HPDE6-E6E7 (cell line): ENCODE measurements around the gene PRSS27.

ENCODE experiments used
- DNase-seq: peaks from one replicate; pipeline ENCODE4 v3.0.0; 2011; ENCODE audit warnings: missing footprints; ENCODE audit errors: extremely low spot score

The PRSS27 gene

GRCh38 chr16:2708955-2709587 is 11.0 kb downstream of the PRSS27 start:
- DNase-seq, result no peak

- DNase-seq, result no peak
Observed at GRCh38 chr16:2708290-2708639, 11.8 kb downstream of the PRSS27 start.

- DNase-seq, result no peak
Observed at GRCh38 chr16:2707368-2708289, 12.4 kb downstream of the PRSS27 start.

DNA sequence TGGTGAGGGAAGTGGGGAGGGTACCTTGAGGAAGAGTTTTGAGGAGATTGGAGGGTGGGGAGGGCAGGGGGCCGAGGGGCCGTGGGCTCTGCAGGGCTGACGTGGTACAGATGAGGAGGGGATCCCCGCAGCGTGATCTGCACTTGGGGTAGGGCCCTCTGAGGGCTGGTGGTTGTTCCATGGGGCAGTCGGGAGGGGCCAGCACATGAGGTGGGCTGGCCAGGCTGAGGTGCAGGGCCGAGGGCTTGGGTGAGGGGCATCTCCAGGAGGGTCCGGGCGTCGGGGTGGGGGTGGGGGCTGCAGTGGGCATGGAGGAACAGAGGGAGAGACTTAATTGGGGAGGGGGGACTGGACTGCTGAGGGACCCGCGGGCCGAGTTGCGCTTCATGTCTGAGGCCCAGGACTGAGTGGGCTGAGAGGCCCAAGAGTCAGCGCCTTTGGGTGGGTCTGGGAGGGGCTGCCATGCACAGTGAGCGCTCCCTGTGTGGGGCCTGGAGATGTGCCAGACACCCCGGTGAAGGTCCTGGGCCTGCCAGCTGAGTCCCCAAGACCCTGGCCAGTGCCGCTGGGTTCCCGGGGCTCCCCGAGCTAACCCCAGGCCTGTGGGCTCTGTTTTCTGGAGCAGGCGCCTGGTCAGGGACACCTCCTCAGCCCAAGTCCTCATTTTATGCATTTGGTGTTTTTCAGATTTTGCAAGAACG is 13.3 kb downstream of the PRSS27 start:
- DNase-seq, result no peak

DNA sequence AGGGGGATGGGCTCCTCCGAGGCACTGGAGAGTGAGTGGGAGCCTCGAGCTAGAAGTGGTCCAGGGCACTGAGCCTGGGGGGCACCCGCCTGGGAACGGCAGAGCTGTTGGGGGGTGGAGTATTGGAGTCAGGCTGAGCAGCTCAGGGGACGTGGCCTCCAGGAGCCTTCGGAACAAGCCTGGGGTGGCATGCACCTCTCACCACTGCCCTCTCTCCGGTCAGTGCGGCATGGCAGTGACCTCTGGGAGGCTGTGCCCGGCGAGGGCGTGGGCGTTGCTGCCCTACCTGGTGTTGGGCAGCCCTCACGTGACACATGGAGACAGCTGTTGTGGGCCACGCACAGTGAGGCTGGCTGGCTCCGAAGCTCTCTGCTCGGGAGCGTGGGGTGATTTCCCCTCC is 13.9 kb downstream of the PRSS27 start:
- no peak for DNase-seq

GRCh38 chr16:2705351-2705750 is 14.7 kb downstream of the PRSS27 start:
- DNase-seq, result no peak

DNA sequence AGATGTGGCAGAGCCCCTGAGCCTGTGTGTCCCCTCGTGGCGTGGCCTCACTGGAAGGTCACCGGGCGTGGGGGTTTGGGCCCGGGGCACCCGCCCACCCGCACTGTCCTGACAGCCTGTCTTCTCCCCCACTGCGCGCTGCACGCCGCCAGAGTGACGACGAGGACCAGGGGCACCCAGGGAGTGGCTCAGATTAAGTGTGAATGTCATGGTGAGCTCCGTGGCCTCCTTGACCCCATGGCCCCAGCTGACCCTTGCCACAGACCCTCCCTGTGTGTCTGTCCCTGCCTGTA is 15.1 kb downstream of the PRSS27 start:
- no peak for DNase-seq

DNA sequence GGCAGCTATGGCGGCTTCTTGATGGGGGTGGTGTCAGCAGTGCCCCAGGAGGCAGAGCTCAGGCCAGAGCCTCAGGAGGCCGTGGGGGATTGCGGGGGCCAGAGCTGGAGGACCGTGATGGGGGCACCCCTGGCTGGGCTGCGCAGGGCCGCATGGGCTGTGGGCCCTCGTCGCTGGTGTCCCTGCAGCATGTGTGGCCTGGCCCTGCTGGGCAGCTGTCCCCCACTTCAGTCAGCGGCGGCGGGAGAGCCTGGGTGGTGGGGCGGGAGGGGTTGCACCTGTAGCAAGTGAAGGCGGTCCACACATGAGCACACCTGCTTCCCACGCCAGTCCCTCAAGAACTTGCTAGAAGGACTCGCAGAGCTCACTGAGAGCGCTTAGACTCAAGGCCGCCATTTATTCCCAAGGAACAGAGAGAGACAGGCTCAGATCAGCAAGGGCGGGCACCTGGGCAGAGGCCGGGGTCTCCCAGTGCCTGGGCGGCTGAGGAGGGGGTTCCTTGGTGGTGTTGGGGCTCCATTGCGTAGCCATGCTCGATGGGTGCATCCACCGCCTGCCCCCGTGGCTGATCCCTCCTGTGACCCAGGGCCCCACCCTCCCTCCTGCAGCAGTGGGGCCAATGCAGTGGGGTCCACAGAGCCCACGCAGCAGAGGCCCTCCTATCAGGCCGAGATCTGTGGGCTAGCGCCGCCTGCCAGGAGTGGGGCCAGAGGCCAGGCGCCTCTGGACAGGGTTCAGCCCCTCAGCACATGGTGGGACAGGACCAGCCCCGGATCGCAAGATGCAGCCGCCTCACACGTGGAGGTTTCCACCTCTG is 15.7 kb downstream of the PRSS27 start:
- no peak for DNase-seq

- DNase-seq, result no peak
Observed at GRCh38 chr16:2702871-2703745, 16.9 kb downstream of the PRSS27 start.

GRCh38 chr16:2702438-2702825 is 17.6 kb downstream of the PRSS27 start:
- DNase-seq, result no peak

DNA sequence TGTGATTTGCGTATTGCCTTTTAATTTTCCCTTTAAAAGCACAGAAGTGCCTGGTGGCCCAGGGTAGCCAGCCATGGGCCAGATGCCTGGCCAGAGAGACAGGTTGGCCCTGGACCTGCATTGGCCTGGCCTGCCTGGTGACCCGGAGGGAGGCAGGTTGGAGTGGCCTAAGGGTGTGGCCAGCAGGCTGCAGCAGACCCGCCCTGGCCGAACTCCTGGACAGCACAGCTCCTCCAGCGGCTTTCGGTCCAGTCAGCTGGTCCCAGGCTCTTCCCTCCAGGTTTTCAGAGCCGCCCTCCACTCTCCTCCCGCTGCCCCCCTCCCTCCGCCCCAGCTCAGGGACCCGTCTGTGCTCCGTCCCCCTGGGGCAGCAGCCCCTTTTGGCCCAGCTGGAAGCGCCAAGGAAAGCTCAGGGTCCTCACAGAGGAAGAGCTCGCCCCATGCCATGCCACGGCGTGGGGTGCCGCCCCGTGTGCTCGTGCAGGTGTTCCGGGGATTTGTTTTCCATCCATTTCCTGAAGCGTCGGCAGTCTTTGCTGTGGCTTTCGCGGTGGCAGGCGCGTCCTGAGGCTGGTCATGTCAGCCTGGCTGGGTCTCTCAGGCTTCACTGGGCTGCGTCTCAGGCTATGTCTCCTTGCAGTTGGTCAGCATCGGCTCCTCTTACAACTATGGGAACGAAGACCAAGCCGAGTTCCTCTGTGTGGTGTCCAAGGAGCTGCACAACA is 18.1 kb downstream of the PRSS27 start:
- no peak for DNase-seq

GRCh38 chr16:2701272-2701671 is 18.8 kb downstream of the PRSS27 start:
- DNase-seq, result no peak

- DNase-seq, result no peak
Observed at GRCh38 chr16:2700786-2701185, 19.2 kb downstream of the PRSS27 start.

GRCh38 chr16:2699791-2700600 is 20.0 kb downstream of the PRSS27 start:
- DNase-seq, result no peak

DNA sequence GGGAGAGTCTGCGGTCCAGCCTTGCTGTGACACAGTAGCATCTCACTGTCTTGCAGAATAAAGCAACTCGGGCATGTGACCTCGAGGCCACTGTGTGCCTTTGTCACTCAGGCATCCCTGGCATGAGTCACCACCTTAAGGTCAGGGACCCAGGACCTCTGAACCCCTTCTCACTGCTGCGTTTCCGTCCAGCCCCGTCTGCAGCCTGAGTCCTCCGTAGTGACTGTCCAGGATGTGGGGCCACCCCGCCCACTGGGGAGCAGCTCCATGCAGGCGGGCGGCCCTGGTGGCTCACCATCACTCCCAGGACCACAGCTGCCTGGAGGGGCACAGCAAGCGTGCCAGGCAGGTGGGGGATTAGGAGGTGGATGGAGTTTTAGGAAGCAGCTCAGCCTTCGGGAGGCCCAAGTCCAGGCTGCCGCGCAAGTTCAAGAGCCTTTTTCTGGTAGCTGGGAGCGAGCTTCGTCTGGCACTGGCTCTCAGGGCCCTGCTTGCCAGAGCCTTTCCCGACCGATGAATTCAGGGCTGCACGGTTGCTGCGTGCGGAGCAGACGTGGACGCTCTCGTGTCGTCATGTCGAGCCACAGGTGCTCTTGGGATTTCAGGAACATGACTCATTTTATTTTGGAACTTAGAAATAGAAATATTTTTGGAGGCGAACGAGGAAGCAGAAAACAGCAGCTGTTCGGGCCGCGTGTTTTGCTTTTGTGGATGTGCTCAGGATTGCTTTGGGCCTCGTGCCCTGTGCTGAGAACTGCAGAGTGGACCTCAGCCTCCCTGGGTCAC is 20.9 kb downstream of the PRSS27 start:
- no peak for DNase-seq

DNA sequence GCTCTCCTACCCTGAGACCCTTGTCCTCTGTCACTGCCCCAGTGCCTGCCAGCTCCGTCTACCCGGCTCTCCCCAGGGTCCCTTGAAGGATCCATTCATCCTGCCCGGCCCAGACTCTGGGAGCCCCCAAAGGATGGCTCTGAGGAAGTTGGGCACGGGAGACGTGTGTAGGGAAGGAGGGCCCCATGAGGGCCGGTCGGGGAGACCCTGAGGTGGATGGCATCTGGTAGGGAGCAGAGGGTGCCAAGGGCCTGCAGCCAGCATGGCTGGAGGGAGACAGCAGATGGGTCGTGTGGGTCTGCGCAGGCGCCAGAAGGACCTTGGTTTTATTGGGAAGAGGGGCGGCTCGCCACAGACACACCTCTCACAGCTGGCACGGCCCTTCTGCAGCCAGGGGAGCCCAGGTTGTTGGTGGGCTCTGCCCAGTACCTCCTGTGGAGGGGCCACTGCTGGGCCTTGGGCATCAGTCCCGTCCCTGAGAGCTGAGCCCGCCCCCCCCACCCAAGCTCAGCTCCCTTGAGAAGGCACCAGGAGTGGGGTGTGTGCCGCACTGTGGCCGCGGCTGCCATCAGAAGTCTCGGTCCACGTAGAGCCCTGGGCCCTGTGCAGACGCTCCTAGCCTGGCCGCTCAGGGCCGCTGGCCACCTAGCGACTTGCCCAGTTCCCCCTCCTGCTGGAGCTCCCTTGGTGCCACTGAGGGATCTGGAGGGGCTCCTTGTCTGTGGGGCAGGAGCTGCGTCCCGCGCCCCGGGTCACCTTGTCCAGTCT is 21.7 kb downstream of the PRSS27 start:
- no peak for DNase-seq

DNA sequence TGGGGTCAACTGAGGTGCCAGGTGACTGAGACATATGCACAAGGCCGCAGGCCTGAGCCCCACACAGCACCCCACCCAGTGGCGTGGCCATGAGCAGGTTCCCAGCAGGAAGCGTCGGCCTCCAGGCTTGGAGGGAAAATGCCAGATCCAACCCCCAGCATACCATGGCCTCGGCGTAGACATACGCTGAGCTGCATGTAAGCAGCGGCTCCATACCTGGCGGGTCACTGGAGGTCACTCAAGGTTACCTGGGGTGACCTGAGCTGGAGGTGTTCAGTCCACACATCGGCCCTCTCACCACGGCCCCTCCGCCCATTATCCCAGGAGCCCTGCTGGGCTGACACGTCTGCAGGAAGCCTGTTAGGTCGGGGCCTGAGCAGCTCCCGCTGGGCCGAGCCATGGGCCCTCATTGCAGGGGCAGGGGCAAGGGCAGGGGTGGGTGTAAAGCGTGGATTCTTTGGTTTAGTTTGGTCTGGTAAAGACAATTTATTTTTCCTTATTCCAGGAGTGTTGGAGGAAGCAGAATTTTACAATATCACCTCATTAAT is 22.5 kb downstream of the PRSS27 start:
- no peak for DNase-seq
